Measurements from ENCODE around the gene SCART1.

SCART1 gene

DNA sequence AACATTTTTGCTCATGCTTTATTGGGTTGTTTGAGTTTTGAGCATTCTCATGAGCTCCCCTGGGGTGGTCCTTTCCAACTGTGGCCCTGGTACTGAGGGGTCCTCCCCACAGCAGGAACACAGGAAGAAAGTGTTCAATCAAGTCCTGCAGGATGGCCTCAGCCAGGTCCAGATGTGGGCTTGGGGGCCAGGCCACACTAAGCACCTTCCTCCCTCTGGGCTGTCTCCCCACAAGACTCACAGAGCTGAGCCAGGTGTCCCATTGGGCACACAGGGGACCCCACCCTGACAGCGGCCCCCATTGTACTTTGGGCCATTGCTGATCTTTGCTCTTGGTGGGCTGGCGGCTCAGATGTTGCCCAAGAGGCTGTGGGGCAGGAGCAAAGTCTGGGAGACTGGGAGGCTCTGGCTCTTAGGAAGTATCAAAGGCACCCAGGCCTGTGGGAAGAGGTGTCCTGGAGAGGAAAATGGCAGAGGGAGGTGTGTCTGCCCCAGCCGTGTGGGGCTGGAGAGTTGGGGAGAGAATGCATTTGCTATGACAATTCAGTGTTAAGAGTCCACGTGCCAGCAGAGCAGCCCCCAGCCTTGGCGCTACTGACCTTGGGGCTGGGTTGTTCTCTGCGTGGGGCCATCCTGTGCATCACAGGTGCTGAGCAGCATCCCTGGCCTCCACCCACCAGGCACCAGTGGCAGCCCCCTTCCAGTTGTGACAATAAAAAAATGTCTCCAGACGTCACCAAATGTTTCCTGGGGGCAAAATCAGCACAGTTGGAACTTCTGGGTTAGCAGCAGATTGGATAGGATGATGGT lies 17.8 kb downstream of the SCART1 start:
- in situ Hi-C loops (cut with HindIII; ENCODE audit: low sequenced_read_pairs) = no loop called here
- TF ChIP-seq CTCF (IDR thresholded peaks at IDR 0.05; ENCODE audit: low read depth, low read length, missing control alignments) = no peak
- no peak overlapping the region for H3K4me3 ChIP-seq (ENCODE audit: low read depth, low read length)
- no peak for DNase-seq (ENCODE audit: low read depth)

DNA sequence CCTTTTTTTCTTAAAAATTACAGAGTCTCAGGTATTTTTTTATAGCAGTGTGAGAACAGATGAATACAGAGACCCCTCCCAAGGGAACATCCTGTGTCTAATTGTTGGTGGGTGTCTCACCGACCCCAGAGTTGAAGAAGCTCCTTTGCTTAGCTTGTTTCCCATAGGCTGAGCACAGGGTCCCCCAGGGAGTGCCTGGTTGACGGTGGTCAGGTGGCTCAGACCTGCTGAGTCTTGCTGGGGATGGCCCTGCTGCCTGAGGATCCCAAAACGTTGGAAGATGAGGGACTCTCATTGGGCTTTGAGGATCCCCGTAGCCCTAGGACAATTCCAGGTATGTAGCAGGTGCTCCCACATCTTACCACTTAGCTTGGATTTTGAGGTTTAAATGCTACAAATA lies 19.5 kb downstream of the SCART1 start:
- no peak for TF ChIP-seq CTCF (IDR thresholded peaks at IDR 0.05; ENCODE audit: low read depth, low read length, missing control alignments)
- in situ Hi-C loops (cut with HindIII; ENCODE audit: low sequenced_read_pairs) = no loop called here
- DNase-seq (ENCODE audit: low read depth) = no peak
- H3K4me3 ChIP-seq (ENCODE audit: low read depth, low read length) = no peak overlapping the region

GRCh38 chr10:133474027-133474426 lies 20.3 kb downstream of the SCART1 start:
- no peak for TF ChIP-seq CTCF (IDR thresholded peaks at IDR 0.05; ENCODE audit: low read depth, low read length, missing control alignments)
- H3K4me3 ChIP-seq (ENCODE audit: low read depth, low read length) = no peak overlapping the region
- DNase-seq (ENCODE audit: low read depth) = no peak
- in situ Hi-C loops (cut with HindIII; ENCODE audit: low sequenced_read_pairs) = no loop called here

GRCh38 chr10:133474665-133475424 lies 21.1 kb downstream of the SCART1 start:
- TF ChIP-seq CTCF (IDR thresholded peaks at IDR 0.05; ENCODE audit: low read depth, low read length, missing control alignments) = no peak
- in situ Hi-C loops (cut with HindIII; ENCODE audit: low sequenced_read_pairs) = no loop called here
- DNase-seq (ENCODE audit: low read depth) = no peak
- no peak overlapping the region for H3K4me3 ChIP-seq (ENCODE audit: low read depth, low read length)

DNA sequence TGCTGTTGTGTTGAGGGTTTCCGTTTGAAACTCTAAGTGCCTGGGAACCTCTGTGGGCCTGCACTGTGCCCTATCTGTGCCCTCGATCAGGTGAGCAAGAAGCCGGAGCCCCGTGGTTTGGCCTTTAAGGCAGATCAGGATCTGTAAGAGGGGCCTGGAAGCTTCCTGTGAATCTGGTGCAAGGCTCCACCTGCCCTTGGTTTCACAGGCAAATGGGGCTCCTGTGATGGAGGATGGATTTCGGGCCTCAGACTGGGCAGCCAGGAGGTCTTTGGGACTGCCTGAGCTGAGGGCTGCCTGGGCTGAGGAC lies 21.6 kb downstream of the SCART1 start:
- H3K4me3 ChIP-seq (ENCODE audit: low read depth, low read length) = no peak overlapping the region
- TF ChIP-seq CTCF (IDR thresholded peaks at IDR 0.05; ENCODE audit: low read depth, low read length, missing control alignments) = no peak
- in situ Hi-C loops (cut with HindIII; ENCODE audit: low sequenced_read_pairs) = no loop called here
- DNase-seq (ENCODE audit: low read depth) = no peak

- DNase-seq (ENCODE audit: low read depth) = no peak
- no peak overlapping the region for H3K4me3 ChIP-seq (ENCODE audit: low read depth, low read length)
- in situ Hi-C loops (cut with HindIII; ENCODE audit: low sequenced_read_pairs) = no loop called here
- no peak for TF ChIP-seq CTCF (IDR thresholded peaks at IDR 0.05; ENCODE audit: low read depth, low read length, missing control alignments)
Observed at GRCh38 chr10:133475821-133476640, 22.3 kb downstream of the SCART1 start.

Measured in astrocyte of the cerebellum (primary cell).